Measurements from ENCODE around the gene MIER3.

- TF ChIP-seq ARNT (IDR thresholded peaks at IDR 0.05) (no peak), HDGF (IDR thresholded peaks at IDR 0.05; ENCODE audit: borderline replicate concordance) (no peak), PKNOX1 (IDR thresholded peaks at IDR 0.05) (no peak), FOXM1 (IDR thresholded peaks at IDR 0.05; ENCODE audit: borderline replicate concordance) (no peak), NFRKB (IDR thresholded peaks at IDR 0.05) (no peak), BHLHE40 (IDR thresholded peaks at IDR 0.05; ENCODE audit: borderline replicate concordance) (no peak), SUZ12 (IDR thresholded peaks at IDR 0.05) (no peak), SP1 (IDR thresholded peaks at IDR 0.05) (no peak), CTBP1 (IDR thresholded peaks at IDR 0.05; ENCODE audit: borderline replicate concordance) (no peak), TARDBP (IDR thresholded peaks at IDR 0.05) (no peak), LEF1 (IDR thresholded peaks at IDR 0.05; ENCODE audit: borderline replicate concordance) (no peak), FOXK2 (IDR thresholded peaks at IDR 0.05) (no peak), FOXA1 (IDR thresholded peaks at IDR 0.05) (no peak)
Measured at GRCh38 chr5:56873056-56873455, 78.9 kb downstream of the MIER3 start.

Measured in HEK293T (cell line).